Tibial nerve (tissue), 4 donors: ENCODE data around the gene SGPP2.

ENCODE experiments used
- EP300 ChIP-seq, 2 donors: sonication (generic); formaldehyde crosslinking; IDR thresholded peaks; one replicate each; pipeline ENCODE4 v1.6.1; 2017; ENCODE audit warnings: antibody characterized with exemption in 2 of 2, mild to moderate bottlenecking in 1 of 2
- POLR2A ChIP-seq, 2 donors: fragments of 450-650 bp; IDR thresholded peaks; one replicate each; pipeline ENCODE4 v1.6.1; 2017; ENCODE audit warnings: antibody characterized with exemption in 2 of 2, mild to moderate bottlenecking in 2 of 2, moderate library complexity in 2 of 2
- TF ChIP-seq, protein P1 (sequence below), 5 experiments: fragments of 200-600 bp in 3 of 5; fragments of 450-650 bp in 2 of 5; sonication (generic) in 3 of 5; IDR thresholded peaks; one replicate each; pipeline ENCODE4 v1.5.1; 2016 to 2019; ENCODE audit warnings: antibody characterized with exemption in 5 of 5, mild to moderate bottlenecking in 3 of 5, moderate library complexity in 2 of 5

- TF ChIP-seq, protein P1, sequence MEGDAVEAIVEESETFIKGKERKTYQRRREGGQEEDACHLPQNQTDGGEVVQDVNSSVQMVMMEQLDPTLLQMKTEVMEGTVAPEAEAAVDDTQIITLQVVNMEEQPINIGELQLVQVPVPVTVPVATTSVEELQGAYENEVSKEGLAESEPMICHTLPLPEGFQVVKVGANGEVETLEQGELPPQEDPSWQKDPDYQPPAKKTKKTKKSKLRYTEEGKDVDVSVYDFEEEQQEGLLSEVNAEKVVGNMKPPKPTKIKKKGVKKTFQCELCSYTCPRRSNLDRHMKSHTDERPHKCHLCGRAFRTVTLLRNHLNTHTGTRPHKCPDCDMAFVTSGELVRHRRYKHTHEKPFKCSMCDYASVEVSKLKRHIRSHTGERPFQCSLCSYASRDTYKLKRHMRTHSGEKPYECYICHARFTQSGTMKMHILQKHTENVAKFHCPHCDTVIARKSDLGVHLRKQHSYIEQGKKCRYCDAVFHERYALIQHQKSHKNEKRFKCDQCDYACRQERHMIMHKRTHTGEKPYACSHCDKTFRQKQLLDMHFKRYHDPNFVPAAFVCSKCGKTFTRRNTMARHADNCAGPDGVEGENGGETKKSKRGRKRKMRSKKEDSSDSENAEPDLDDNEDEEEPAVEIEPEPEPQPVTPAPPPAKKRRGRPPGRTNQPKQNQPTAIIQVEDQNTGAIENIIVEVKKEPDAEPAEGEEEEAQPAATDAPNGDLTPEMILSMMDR (IDR thresholded peaks at IDR 0.05) = no peak
- TF ChIP-seq POLR2A (IDR thresholded peaks at IDR 0.05) = no peak
- TF ChIP-seq EP300 (IDR thresholded peaks at IDR 0.05) = no peak
Observed at GRCh38 chr2:222548992-222549391, 124.6 kb downstream of the SGPP2 start.
